CD8-positive, alpha-beta memory T cell (primary cell): ENCODE results near the gene SDK1. TPM values are rescaled to one million over a fixed set of nuclear protein-coding genes. Genes with fewer than 3 reads are reported as not detected.

Experiments used
- CTCF ChIA-PET: fragments of 350-600 bp; sonication (Branson Sonifier 250); formaldehyde crosslinking; loops from one replicate; lab custom pipeline; 2021; ENCODE audit warnings: antibody characterized with exemption; lab: Charles Lee
- POLR2A ChIA-PET: fragments of 350-600 bp; sonication (Branson Sonifier 250); formaldehyde crosslinking; loops from one replicate; lab custom pipeline; 2021; ENCODE audit warnings: antibody characterized with exemption; lab: Charles Lee
- DNase-seq, 5 donors: peaks; one replicate each; pipeline versions ENCODE4 v3.0.0 to v3.0.0-alpha.2; 2020 to 2022; ENCODE audit warnings: mixed read lengths in 1 of 5
- H3K27ac ChIP-seq: one replicate; pipeline ENCODE4 v1.7.0; 2013; ENCODE audit warnings: low read depth, mild to moderate bottlenecking, low read length, moderate library complexity
- H3K27me3 ChIP-seq: 2 replicates; pipeline ENCODE4 v1.7.0; 2013; ENCODE audit warnings: low read length, mild to moderate bottlenecking; ENCODE audit not compliant: insufficient read depth, poor library complexity, severe bottlenecking
- H3K36me3 ChIP-seq: 2 replicates; pipeline ENCODE4 v1.7.0; 2013; ENCODE audit warnings: mild to moderate bottlenecking, low read length, moderate library complexity; ENCODE audit not compliant: insufficient read depth
- H3K4me1 ChIP-seq: 2 replicates; pipeline ENCODE4 v1.7.0; 2013; ENCODE audit warnings: mild to moderate bottlenecking, low read length, moderate library complexity; ENCODE audit not compliant: insufficient read depth
- H3K4me3 ChIP-seq: 2 replicates; pipeline ENCODE4 v1.7.0; 2013; ENCODE audit warnings: mild to moderate bottlenecking, low read length
- H3K9me3 ChIP-seq: 2 replicates; pipeline ENCODE4 v1.7.0; 2013; ENCODE audit warnings: mild to moderate bottlenecking, low read length
- H3K27ac Mint-ChIP-seq, 8 donors: one replicate each; pipeline ENCODE4 v1.8.0; 2020 to 2021; ENCODE audit warnings: mixed read lengths in 8 of 8, mild to moderate bottlenecking in 6 of 8, inconsistent platforms in 3 of 8, moderate library complexity in 3 of 8
- H3K27me3 Mint-ChIP-seq, 2 donors: one replicate each; pipeline ENCODE4 v1.8.0; 2020 to 2021; ENCODE audit warnings: mixed read lengths in 2 of 2, mild to moderate bottlenecking in 1 of 2, moderate library complexity in 1 of 2
- H3K36me3 Mint-ChIP-seq, 3 donors: one replicate each; pipeline ENCODE4 v1.8.0; 2020 to 2021; ENCODE audit warnings: mixed read lengths in 3 of 3, inconsistent platforms in 1 of 3, mild to moderate bottlenecking in 1 of 3
- H3K4me1 Mint-ChIP-seq, 3 donors: one replicate each; pipeline ENCODE4 v1.8.0; 2020 to 2021; ENCODE audit warnings: mixed read lengths in 3 of 3, inconsistent platforms in 1 of 3, mild to moderate bottlenecking in 1 of 3
- H3K4me3 Mint-ChIP-seq, 7 donors: one replicate each; pipeline ENCODE4 v1.8.0; 2020 to 2021; ENCODE audit warnings: mixed read lengths in 7 of 7, mild to moderate bottlenecking in 6 of 7, moderate library complexity in 4 of 7, inconsistent platforms in 2 of 7
- H3K9me3 Mint-ChIP-seq, 5 donors: one replicate each; pipeline ENCODE4 v1.8.0; 2020 to 2022; ENCODE audit warnings: mixed read lengths in 5 of 5, mild to moderate bottlenecking in 3 of 5, moderate library complexity in 2 of 5, inconsistent platforms in 1 of 5
- polyA plus RNA-seq: library from polyadenylated mRNA; unstranded; fragments of 300-500 nt; fragmentation: Illumina TruSeq; gene quantifications from one replicate; pipeline ENCODE4 v1.2.3, GENCODE V29; 2021
- total RNA-seq, 2 experiments: library from RNA; stranded (reverse); gene quantifications; one replicate each; pipeline ENCODE4 v1.2.3, GENCODE V29; 2021

The SDK1 gene
- total and polyA plus RNA-seq, 3 experiments from 2014 or later, result 0.04 TPM; not detected in 1

- H3K27me3 Mint-ChIP-seq, result peaks cover 4 to 6% of the 10 kb centered on the region in 2 donors
Observed at GRCh38 chr7:3844540-3845151, 543.6 kb downstream of the SDK1 start.

GRCh38 chr7:3846738-3847137, 545.7 kb downstream of the SDK1 start:
- Histone ChIP-seq H3K9me3 (no peaks in the 10 kb centered on the region), H3K27me3 (no peaks in the 10 kb centered on the region), H3K27ac (no peak overlapping the region), H3K4me1 (no peaks in the 10 kb centered on the region), H3K36me3 (no peaks in the 10 kb centered on the region), H3K4me3 (no peak overlapping the region)
- Mint-ChIP-seq H3K27ac (no peak overlapping the region), H3K4me1 (no peaks in the 10 kb centered on the region), H3K9me3 (peaks cover 0 to 7% (median 0%) of the 10 kb centered on the region in 5 donors), H3K27me3 (peaks cover 3 to 8% of the 10 kb centered on the region in 2 donors), H3K4me3 (no peak overlapping the region), H3K36me3 (no peaks in the 10 kb centered on the region)
- no peak for DNase-seq
- ChIA-PET POLR2A (no interaction called here), CTCF (no interaction called here)

More at GRCh38 chr7:3844540-3845151, 543.6 kb downstream of the SDK1 start:
- Mint-ChIP-seq H3K36me3 (no peaks in the 10 kb centered on the region), H3K9me3 (peaks cover 0 to 7% (median 0%) of the 10 kb centered on the region in 5 donors), H3K27ac (no peak overlapping the region), H3K4me1 (no peaks in the 10 kb centered on the region), H3K4me3 (no peak overlapping the region)
- no peak for DNase-seq
- H3K4me1 ChIP-seq, result no peaks in the 10 kb centered on the region
- no peaks in the 10 kb centered on the region for H3K9me3 ChIP-seq
- H3K27me3 ChIP-seq, result no peaks in the 10 kb centered on the region
- ChIA-PET CTCF (no interaction called here), POLR2A (no interaction called here)
- H3K36me3 ChIP-seq, result no peaks in the 10 kb centered on the region
- no peak overlapping the region for H3K27ac ChIP-seq
- no peak overlapping the region for H3K4me3 ChIP-seq

GRCh38 chr7:3847336-3847735, 546.3 kb downstream of the SDK1 start:
- Histone ChIP-seq H3K27me3 (no peaks in the 10 kb centered on the region), H3K27ac (no peak overlapping the region), H3K36me3 (no peaks in the 10 kb centered on the region), H3K4me1 (no peaks in the 10 kb centered on the region), H3K4me3 (no peak overlapping the region), H3K9me3 (no peaks in the 10 kb centered on the region)
- no peak overlapping the region for H3K4me3 Mint-ChIP-seq
- no peak for DNase-seq
- H3K4me1 Mint-ChIP-seq, result no peaks in the 10 kb centered on the region
- H3K9me3 Mint-ChIP-seq, result peaks cover 0 to 7% (median 0%) of the 10 kb centered on the region in 5 donors
- H3K27me3 Mint-ChIP-seq, result peaks cover 1 to 11% of the 10 kb centered on the region in 2 donors
- H3K36me3 Mint-ChIP-seq, result no peaks in the 10 kb centered on the region
- CTCF ChIA-PET, result no interaction called here
- no peak overlapping the region for H3K27ac Mint-ChIP-seq
- POLR2A ChIA-PET, result no interaction called here

- Mint-ChIP-seq H3K27me3 (peaks cover 0 to 23% of the 10 kb centered on the region in 2 donors), H3K4me3 (no peak overlapping the region), H3K9me3 (no peaks in the 10 kb centered on the region), H3K27ac (no peak overlapping the region), H3K36me3 (no peaks in the 10 kb centered on the region), H3K4me1 (no peaks in the 10 kb centered on the region)
- no peaks in the 10 kb centered on the region for H3K36me3 ChIP-seq
- H3K4me3 ChIP-seq, result no peak overlapping the region
- CTCF ChIA-PET, result no interaction called here
- H3K27me3 ChIP-seq, result no peaks in the 10 kb centered on the region
- H3K9me3 ChIP-seq, result no peaks in the 10 kb centered on the region
- no peak overlapping the region for H3K27ac ChIP-seq
- POLR2A ChIA-PET, result no interaction called here
- DNase-seq, result no peak
- H3K4me1 ChIP-seq, result no peaks in the 10 kb centered on the region
Observed at GRCh38 chr7:3859431-3859830, 558.4 kb downstream of the SDK1 start.

GRCh38 chr7:3860932-3861331, 559.9 kb downstream of the SDK1 start:
- POLR2A ChIA-PET, result no interaction called here
- Mint-ChIP-seq H3K9me3 (no peaks in the 10 kb centered on the region), H3K27me3 (peaks cover 0 to 17% of the 10 kb centered on the region in 2 donors), H3K4me1 (no peaks in the 10 kb centered on the region), H3K4me3 (no peak overlapping the region), H3K27ac (no peak overlapping the region), H3K36me3 (peaks cover 0 to 4% (median 0%) of the 10 kb centered on the region in 3 donors)
- CTCF ChIA-PET, result no interaction called here
- DNase-seq, result no peak
- H3K4me3 ChIP-seq, result no peak overlapping the region
- no peaks in the 10 kb centered on the region for H3K36me3 ChIP-seq
- H3K9me3 ChIP-seq, result no peaks in the 10 kb centered on the region
- H3K27me3 ChIP-seq, result no peaks in the 10 kb centered on the region
- no peaks in the 10 kb centered on the region for H3K4me1 ChIP-seq
- no peak overlapping the region for H3K27ac ChIP-seq

- Histone ChIP-seq H3K4me3 (no peak overlapping the region), H3K36me3 (no peaks in the 10 kb centered on the region), H3K9me3 (no peaks in the 10 kb centered on the region), H3K27ac (no peak overlapping the region), H3K4me1 (no peaks in the 10 kb centered on the region), H3K27me3 (no peaks in the 10 kb centered on the region)
- ChIA-PET CTCF (no interaction called here), POLR2A (no interaction called here)
- H3K27me3 Mint-ChIP-seq, result peaks cover 1 to 16% of the 10 kb centered on the region in 2 donors
- no peak for DNase-seq
- no peak overlapping the region for H3K27ac Mint-ChIP-seq
- no peaks in the 10 kb centered on the region for H3K4me1 Mint-ChIP-seq
- H3K9me3 Mint-ChIP-seq, result peaks cover 0 to 2% (median 0%) of the 10 kb centered on the region in 5 donors
- no peak overlapping the region for H3K4me3 Mint-ChIP-seq
- H3K36me3 Mint-ChIP-seq, result peaks cover 0 to 4% (median 0%) of the 10 kb centered on the region in 3 donors
Observed at GRCh38 chr7:3861386-3861785, 560.3 kb downstream of the SDK1 start.

GRCh38 chr7:3861941-3862340, 560.9 kb downstream of the SDK1 start:
- Histone ChIP-seq H3K36me3 (no peaks in the 10 kb centered on the region), H3K4me1 (no peaks in the 10 kb centered on the region), H3K27me3 (no peaks in the 10 kb centered on the region), H3K27ac (no peak overlapping the region), H3K4me3 (no peak overlapping the region), H3K9me3 (no peaks in the 10 kb centered on the region)
- peaks cover 0 to 2% (median 0%) of the 10 kb centered on the region in 5 donors for H3K9me3 Mint-ChIP-seq
- no peak overlapping the region for H3K4me3 Mint-ChIP-seq
- H3K27me3 Mint-ChIP-seq, result peaks cover 4 to 15% of the 10 kb centered on the region in 2 donors
- H3K36me3 Mint-ChIP-seq, result peaks cover 0 to 4% (median 0%) of the 10 kb centered on the region in 3 donors
- POLR2A ChIA-PET, result no interaction called here
- H3K4me1 Mint-ChIP-seq, result no peaks in the 10 kb centered on the region
- no peak for DNase-seq
- no peak overlapping the region for H3K27ac Mint-ChIP-seq
- CTCF ChIA-PET, result no interaction called here

- CTCF ChIA-PET, result no interaction called here
- no peak for DNase-seq
- no peak overlapping the region for H3K4me3 Mint-ChIP-seq
Observed at GRCh38 chr7:3862774-3863173, 561.7 kb downstream of the SDK1 start.

More at GRCh38 chr7:3862774-3863173, 561.7 kb downstream of the SDK1 start:
- H3K4me1 ChIP-seq, result no peaks in the 10 kb centered on the region
- H3K27ac Mint-ChIP-seq, result no peak overlapping the region
- no peaks in the 10 kb centered on the region for H3K27me3 ChIP-seq
- H3K9me3 ChIP-seq, result no peaks in the 10 kb centered on the region
- no peak overlapping the region for H3K4me3 ChIP-seq
- POLR2A ChIA-PET, result no interaction called here
- H3K36me3 ChIP-seq, result no peaks in the 10 kb centered on the region
- H3K9me3 Mint-ChIP-seq, result peaks cover 0 to 2% (median 0%) of the 10 kb centered on the region in 5 donors
- peaks cover 0 to 4% (median 0%) of the 10 kb centered on the region in 3 donors for H3K36me3 Mint-ChIP-seq
- peaks cover 4 to 12% of the 10 kb centered on the region in 2 donors for H3K27me3 Mint-ChIP-seq
- no peak overlapping the region for H3K27ac ChIP-seq
- H3K4me1 Mint-ChIP-seq, result no peaks in the 10 kb centered on the region
